Measurements from ENCODE around the gene C1QTNF8. TPM values are rescaled to one million over a fixed set of nuclear protein-coding genes. Genes with fewer than 3 reads are reported as not detected.

C1QTNF8 gene
- total and polyA plus RNA-seq, 2 of the 13 experiments (the other 11 are each of a cell fraction or from before 2014, with no cell fraction given) = 0.09 TPM; not detected in 1

- Histone ChIP-seq H3K79me2 (ENCODE audit: insufficient read depth, low read length) (no peaks in the 10 kb centered on the region), H3K27ac (ENCODE audit: extremely low read length, insufficient read depth, low read length) (no peak overlapping the region), H2AFZ (ENCODE audit: low read length) (no peak overlapping the region), H3K4me2 (ENCODE audit: low read depth, low read length) (no peak overlapping the region), H3K9ac (ENCODE audit: insufficient read depth, low read depth, low read length) (no peak overlapping the region), H3K27me3 (ENCODE audit: control insufficient read depth in 1 of 2, insufficient read depth in 2 of 2, low read length in 2 of 2) (peaks cover 32 to 82% of the 10 kb centered on the region in 2 experiments), H3K4me1 (ENCODE audit: insufficient read depth, low read length) (no peaks in the 10 kb centered on the region), H3K36me3 (replicated peaks in 1 of 2; ENCODE audit: control insufficient read depth in 1 of 2, insufficient read depth in 2 of 2, low read length in 2 of 2) (no peaks in the 10 kb centered on the region), H3K9me3 (ENCODE audit: low read length) (no peaks in the 10 kb centered on the region), H3K4me3 (replicated peaks in 1 of 3; ENCODE audit: insufficient read depth in 1 of 3, low read depth in 2 of 3, low read length in 3 of 3) (no peak overlapping the region), H4K20me1 (ENCODE audit: insufficient read depth, low read length) (no peaks in the 10 kb centered on the region)
- no peak for ATAC-seq
- CTCF ChIA-PET (ENCODE audit: low intra/inter-chr PET ratio, low total read pairs) = no interaction called here
- intact Hi-C loops (cut with micrococcal nuclease; ENCODE audit: unreplicated experiment) (no loop called here), in situ Hi-C loops (cut with HindIII; ENCODE audit: extremely low pct_ligation_motif_present, low pct_unique_long_range_greater_than_20kb) (no loop called here)
- 28% methylated on average over 8 of the region's 35 CpGs for WGBS (ENCODE audit: low lambda C conversion rate)
- 0 out of 2 replicates have a peak, but pooled peaks have one; percentile 74 for TF ChIP-seq EZH2 (conservative IDR thresholded peaks at IDR 0.05; ENCODE audit: low read depth, low read length)
- no peak for TF ChIP-seq GLI4 (CRISPR knock-in tag; IDR thresholded peaks at IDR 0.05; ENCODE audit: borderline replicate concordance)
- no peak for FAIRE-seq
- no TSS peak for BruUV-seq (replicated peaks)
- DNase-seq (ENCODE audit: low spot score) = no peak
- POLR2A ChIA-PET = no interaction called here
Observed at GRCh38 chr16:1099189-1100083, 3.4 kb upstream of the C1QTNF8 start.

GRCh38 chr16:1098266-1098991 lies 2.4 kb upstream of the C1QTNF8 start:
- no peak for FAIRE-seq
- no TSS peak for BruUV-seq (replicated peaks)
- ATAC-seq = no peak
- Histone ChIP-seq H3K9ac (ENCODE audit: insufficient read depth, low read depth, low read length) (no peak overlapping the region), H3K9me3 (ENCODE audit: low read length) (no peaks in the 10 kb centered on the region), H3K4me3 (replicated peaks in 1 of 3; ENCODE audit: insufficient read depth in 1 of 3, low read depth in 2 of 3, low read length in 3 of 3) (no peak overlapping the region), H3K36me3 (replicated peaks in 1 of 2; ENCODE audit: control insufficient read depth in 1 of 2, insufficient read depth in 2 of 2, low read length in 2 of 2) (no peaks in the 10 kb centered on the region), H3K27ac (ENCODE audit: extremely low read length, insufficient read depth, low read length) (no peak overlapping the region), H3K27me3 (ENCODE audit: control insufficient read depth in 1 of 2, insufficient read depth in 2 of 2, low read length in 2 of 2) (peaks cover 28 to 72% of the 10 kb centered on the region in 2 experiments), H4K20me1 (ENCODE audit: insufficient read depth, low read length) (no peaks in the 10 kb centered on the region), H3K79me2 (ENCODE audit: insufficient read depth, low read length) (no peaks in the 10 kb centered on the region), H2AFZ (ENCODE audit: low read length) (no peak overlapping the region), H3K4me1 (ENCODE audit: insufficient read depth, low read length) (no peaks in the 10 kb centered on the region), H3K4me2 (ENCODE audit: low read depth, low read length) (no peak overlapping the region)
- CTCF ChIA-PET (ENCODE audit: low intra/inter-chr PET ratio, low total read pairs) = no interaction called here
- POLR2A ChIA-PET = no interaction called here
- WGBS (ENCODE audit: low lambda C conversion rate) = 56% methylated on average over 5 of the region's 34 CpGs
- in situ Hi-C loops (cut with HindIII; ENCODE audit: extremely low pct_ligation_motif_present, low pct_unique_long_range_greater_than_20kb) (no loop called here), intact Hi-C loops (cut with micrococcal nuclease; ENCODE audit: unreplicated experiment) (no loop called here)
- no peak for DNase-seq (ENCODE audit: low spot score)
- TF ChIP-seq ZNF143 (CRISPR knock-in tag; IDR thresholded peaks at IDR 0.05) = no peak
- no peak for TF ChIP-seq FUBP1 (CRISPR knock-in tag; IDR thresholded peaks at IDR 0.05; ENCODE audit: borderline replicate concordance)
- TF ChIP-seq GFI1 (CRISPR knock-in tag; IDR thresholded peaks at IDR 0.05; ENCODE audit: borderline replicate concordance) = no peak
- no peak for TF ChIP-seq ETS1 (CRISPR knock-in tag; IDR thresholded peaks at IDR 0.05)
- no peak for TF ChIP-seq TFDP1 (CRISPR knock-in tag; IDR thresholded peaks at IDR 0.05; ENCODE audit: borderline replicate concordance)
- no peak for TF ChIP-seq RAD21 (CRISPR knock-in tag; IDR thresholded peaks at IDR 0.05)
- no peak for TF ChIP-seq MAFK (conservative IDR thresholded peaks at IDR 0.05 in 1 of 2, IDR thresholded peaks at IDR 0.05 in 1 of 2; ENCODE audit: low read length in 2 of 2)
- TF ChIP-seq ZNF569 (CRISPR knock-in tag; IDR thresholded peaks at IDR 0.05; ENCODE audit: borderline replicate concordance) = no peak
